GM23338 (cell line): ENCODE results near the gene AIG1. TPM values are rescaled to one million over a fixed set of nuclear protein-coding genes. Genes with fewer than 3 reads are reported as not detected.

ENCODE experiments used
- ATAC-seq: fragments of 200-7000 bp; cut with Tn5 transposase; 3 replicates; pipeline ENCODE4 v1.9.1; 2020
- DNase-seq: peaks from one replicate; pipeline ENCODE4 v3.0.0-alpha.2; 2015; ENCODE audit warnings: low spot score
- H2AFZ ChIP-seq: fragments of 200-600 bp; sonication (generic); 2 replicates; pipeline ENCODE4 v1.8.0; 2016; ENCODE audit warnings: antibody characterized with exemption, mild to moderate bottlenecking, moderate library complexity
- H3F3A ChIP-seq: fragments of 200-600 bp; sonication (generic); replicated peaks from 2 replicates; pipeline ENCODE4 v1.8.0; 2017; ENCODE audit warnings: antibody characterized with exemption, mixed run types, low read depth
- H3K27ac ChIP-seq: fragments of 200-600 bp; sonication (generic); 2 replicates; pipeline ENCODE4 v1.6.1; 2016; ENCODE audit warnings: low read depth
- H3K27me3 ChIP-seq: fragments of 200-600 bp; sonication (generic); 2 replicates; pipeline ENCODE4 v1.8.0; 2016; ENCODE audit warnings: mild to moderate bottlenecking, mixed run types, moderate library complexity; ENCODE audit not compliant: insufficient read depth
- H3K36me3 ChIP-seq: fragments of 200-600 bp; sonication (generic); 2 replicates; pipeline ENCODE4 v1.8.0; 2016; ENCODE audit warnings: mild to moderate bottlenecking; ENCODE audit not compliant: insufficient read depth
- H3K4me1 ChIP-seq: fragments of 200-600 bp; sonication (generic); 2 replicates; pipeline ENCODE4 v1.8.0; 2016; ENCODE audit warnings: mild to moderate bottlenecking, moderate library complexity; ENCODE audit not compliant: insufficient read depth
- H3K4me2 ChIP-seq: fragments of 200-600 bp; sonication (generic); 2 replicates; pipeline ENCODE4 v1.7.1; 2017; ENCODE audit warnings: mixed run types
- H3K4me3 ChIP-seq: fragments of 200-600 bp; sonication (generic); 2 replicates; pipeline ENCODE4 v1.6.1; 2016; ENCODE audit warnings: mixed run types
- H3K79me2 ChIP-seq: fragments of 200-600 bp; sonication (generic); replicated peaks from 2 replicates; pipeline ENCODE4 v1.8.0; 2017; ENCODE audit warnings: mild to moderate bottlenecking; ENCODE audit not compliant: insufficient read depth
- H3K9me2 ChIP-seq: fragments of 200-600 bp; sonication (generic); 2 replicates; pipeline ENCODE4 v1.8.0; 2017; ENCODE audit not compliant: insufficient read depth
- H4K20me1 ChIP-seq: fragments of 200-600 bp; sonication (generic); replicated peaks from 2 replicates; pipeline ENCODE4 v1.8.0; 2017; ENCODE audit warnings: mild to moderate bottlenecking; ENCODE audit not compliant: insufficient read depth
- H3K27ac Mint-ChIP-seq: 2 replicates; pipeline ENCODE4 v1.8.0; 2020; ENCODE audit warnings: inconsistent platforms, mild to moderate bottlenecking, moderate library complexity, mixed read lengths
- H3K27me3 Mint-ChIP-seq: 3 replicates; pipeline ENCODE4 v1.8.0; 2022; ENCODE audit warnings: low read depth, mild to moderate bottlenecking, moderate library complexity, mixed read lengths, inconsistent platforms; ENCODE audit not compliant: insufficient read depth, poor library complexity
- H3K36me3 Mint-ChIP-seq: 3 replicates; pipeline ENCODE4 v1.8.0; 2021; ENCODE audit warnings: low read depth, mild to moderate bottlenecking, inconsistent platforms, moderate library complexity, mixed read lengths
- H3K4me1 Mint-ChIP-seq: 3 replicates; pipeline ENCODE4 v1.8.0; 2020; ENCODE audit warnings: mild to moderate bottlenecking, inconsistent platforms, mixed read lengths
- H3K4me3 Mint-ChIP-seq: 3 replicates; pipeline ENCODE4 v1.8.0; 2021; ENCODE audit warnings: moderate library complexity, mild to moderate bottlenecking, inconsistent platforms, mixed read lengths
- H3K9me3 Mint-ChIP-seq: 3 replicates; pipeline ENCODE4 v1.8.0; 2020; ENCODE audit warnings: moderate library complexity, mild to moderate bottlenecking, inconsistent platforms, mixed read lengths
- JUNB ChIP-seq: IDR thresholded peaks from one replicate; pipeline ENCODE4 v1.6.1; 2016; ENCODE audit warnings: antibody characterized with exemption; ENCODE audit not compliant: unreplicated experiment
- STAT1 ChIP-seq: IDR thresholded peaks from one replicate; pipeline ENCODE4 v1.6.1; 2016; ENCODE audit warnings: antibody characterized with exemption; ENCODE audit not compliant: unreplicated experiment
- polyA plus RNA-seq: library from polyadenylated mRNA; unstranded; fragments of >200 nt; fragmentation: Nextera tagmentation; extraction: Ambion mirVana; gene quantifications from 2 replicates; pipeline ENCODE4 v1.2.1, GENCODE V29; 2016
- total RNA-seq: library from RNA; depleted of rRNA; stranded (reverse); fragments of >200 nt; shearing (Covaris generic); gene quantifications from 2 replicates; pipeline ENCODE4 v1.2.3, GENCODE V29; 2014
- TF ChIP-seq, protein P1 (sequence below), 2 experiments: fragments of 200-600 bp in 1 of 2; sonication (generic) in 1 of 2; conservative IDR thresholded peaks; 2 replicates each; pipeline versions ENCODE4 v1.5.1 to v1.6.1; 2016 to 2017; ENCODE audit warnings: antibody characterized with exemption in 2 of 2, low read depth in 2 of 2, mild to moderate bottlenecking in 2 of 2, moderate library complexity in 1 of 2
- TF ChIP-seq, protein P2 (sequence below): IDR thresholded peaks from one replicate; pipeline ENCODE4 v1.6.1; 2018; ENCODE audit warnings: antibody characterized with exemption; ENCODE audit not compliant: unreplicated experiment
- TF ChIP-seq, protein P3 (sequence below): IDR thresholded peaks from 2 replicates; pipeline ENCODE4 v1.6.1; 2016; ENCODE audit warnings: antibody characterized with exemption

AIG1 gene
- total and polyA plus RNA-seq, 2 experiments from 2014 or later = 65.2 to 88.4 TPM

- Mint-ChIP-seq H3K36me3 (peaks cover 16% of the 10 kb centered on the region; the same call in 2 of the 3 replicates), H3K4me1 (peaks cover 9% of the 10 kb centered on the region), H3K27ac (no peak overlapping the region), H3K9me3 (peaks cover 3% of the 10 kb centered on the region; the same call in 1 of the 3 replicates), H3K27me3 (peaks cover 3% of the 10 kb centered on the region), H3K4me3 (no peak overlapping the region)
- ATAC-seq = no peak
- no peaks in the 10 kb centered on the region for H3K9me2 ChIP-seq
- H3F3A ChIP-seq = no peaks in the 10 kb centered on the region
- H3K27ac ChIP-seq = no peak overlapping the region
- no peaks in the 10 kb centered on the region; the same call in 1 of the 2 replicates for H3K36me3 ChIP-seq
- H4K20me1 ChIP-seq = 0 out of 2 replicates have a peak, but pooled peaks cover 3% of the 10 kb centered on the region
- no peak overlapping the region for H2AFZ ChIP-seq
- H3K4me2 ChIP-seq = no peak overlapping the region
- H3K4me3 ChIP-seq = no peak overlapping the region
- TF ChIP-seq STAT1 (no peak), JUNB (no peak)
- TF ChIP-seq, protein P1, sequence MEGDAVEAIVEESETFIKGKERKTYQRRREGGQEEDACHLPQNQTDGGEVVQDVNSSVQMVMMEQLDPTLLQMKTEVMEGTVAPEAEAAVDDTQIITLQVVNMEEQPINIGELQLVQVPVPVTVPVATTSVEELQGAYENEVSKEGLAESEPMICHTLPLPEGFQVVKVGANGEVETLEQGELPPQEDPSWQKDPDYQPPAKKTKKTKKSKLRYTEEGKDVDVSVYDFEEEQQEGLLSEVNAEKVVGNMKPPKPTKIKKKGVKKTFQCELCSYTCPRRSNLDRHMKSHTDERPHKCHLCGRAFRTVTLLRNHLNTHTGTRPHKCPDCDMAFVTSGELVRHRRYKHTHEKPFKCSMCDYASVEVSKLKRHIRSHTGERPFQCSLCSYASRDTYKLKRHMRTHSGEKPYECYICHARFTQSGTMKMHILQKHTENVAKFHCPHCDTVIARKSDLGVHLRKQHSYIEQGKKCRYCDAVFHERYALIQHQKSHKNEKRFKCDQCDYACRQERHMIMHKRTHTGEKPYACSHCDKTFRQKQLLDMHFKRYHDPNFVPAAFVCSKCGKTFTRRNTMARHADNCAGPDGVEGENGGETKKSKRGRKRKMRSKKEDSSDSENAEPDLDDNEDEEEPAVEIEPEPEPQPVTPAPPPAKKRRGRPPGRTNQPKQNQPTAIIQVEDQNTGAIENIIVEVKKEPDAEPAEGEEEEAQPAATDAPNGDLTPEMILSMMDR (conservative IDR thresholded peaks at IDR 0.05; ENCODE audit: low read depth in 2 of 2) = no peak
- DNase-seq = no peak
- H3K4me1 ChIP-seq = peaks cover 11% of the 10 kb centered on the region; the same call in 1 of the 2 replicates
- H3K79me2 ChIP-seq = peaks cover 17% of the 10 kb centered on the region
- no peaks in the 10 kb centered on the region for H3K27me3 ChIP-seq
Observed at GRCh38 chr6:143074670-143075318, 14.1 kb downstream of the AIG1 start.

DNA sequence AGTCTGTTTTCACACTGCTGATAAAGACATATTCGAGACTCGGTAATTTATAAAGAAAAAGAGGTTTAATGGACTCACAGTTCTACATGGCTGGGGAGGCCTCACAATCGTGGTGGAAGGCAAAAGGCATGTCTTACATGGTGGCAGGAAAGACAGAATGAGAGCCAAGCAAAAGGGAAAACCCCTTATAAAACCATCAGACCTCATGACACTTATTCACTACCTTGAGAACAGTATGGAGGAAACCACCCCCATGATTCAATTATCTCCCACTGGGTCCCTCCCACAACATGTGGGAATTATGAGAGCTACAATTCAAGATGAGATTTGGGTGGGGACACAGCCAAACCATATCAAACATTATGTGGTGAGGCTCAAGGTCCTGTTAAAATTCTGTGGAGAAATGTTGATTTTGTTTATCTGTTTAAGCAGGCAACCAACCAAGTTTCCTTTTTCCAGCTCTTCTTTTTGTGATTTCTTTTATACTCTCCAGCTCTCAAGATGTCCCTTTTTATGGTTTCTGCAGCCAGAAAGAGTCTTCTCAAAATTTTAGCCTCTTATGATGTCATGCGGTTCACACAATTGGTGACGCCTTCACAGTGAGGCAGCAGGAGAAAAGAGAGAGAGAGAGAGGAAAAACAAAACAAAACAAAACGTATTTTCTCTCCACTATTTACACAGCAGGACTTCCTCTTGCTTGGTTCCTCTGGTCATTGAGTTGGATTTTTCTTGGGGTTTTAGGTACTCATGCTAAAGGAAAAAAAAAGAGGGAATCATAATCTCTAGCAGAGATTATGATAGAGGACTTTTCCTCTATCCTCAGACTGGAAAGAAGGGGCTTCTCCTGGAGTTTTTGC is 18.0 kb downstream of the AIG1 start:
- Mint-ChIP-seq H3K4me3 (no peak overlapping the region), H3K27me3 (peaks cover 3% of the 10 kb centered on the region), H3K9me3 (peaks cover 3% of the 10 kb centered on the region; the same call in 1 of the 3 replicates), H3K4me1 (peaks cover 7% of the 10 kb centered on the region), H3K36me3 (peaks cover 16% of the 10 kb centered on the region; the same call in 2 of the 3 replicates), H3K27ac (peak overlapping the region; percentile 38; the same call in 1 of the 2 replicates)
- no peak overlapping the region for H3K4me3 ChIP-seq
- H3K4me2 ChIP-seq = no peak overlapping the region
- H3K36me3 ChIP-seq = no peaks in the 10 kb centered on the region
- H3K27ac ChIP-seq = no peak overlapping the region; the same call in none of the 2 replicates
- H4K20me1 ChIP-seq = 0 out of 2 replicates have a peak, but pooled peaks cover 3% of the 10 kb centered on the region
- no peak overlapping the region for H2AFZ ChIP-seq
- H3K27me3 ChIP-seq = no peaks in the 10 kb centered on the region
- H3K4me1 ChIP-seq = peaks cover 8% of the 10 kb centered on the region; the same call in 1 of the 2 replicates
- H3K79me2 ChIP-seq = no peaks in the 10 kb centered on the region; the same call in none of the 2 replicates
- no peaks in the 10 kb centered on the region for H3K9me2 ChIP-seq
- no peak for ATAC-seq
- H3F3A ChIP-seq = no peaks in the 10 kb centered on the region
- DNase-seq = no peak
- TF ChIP-seq, protein P2, sequence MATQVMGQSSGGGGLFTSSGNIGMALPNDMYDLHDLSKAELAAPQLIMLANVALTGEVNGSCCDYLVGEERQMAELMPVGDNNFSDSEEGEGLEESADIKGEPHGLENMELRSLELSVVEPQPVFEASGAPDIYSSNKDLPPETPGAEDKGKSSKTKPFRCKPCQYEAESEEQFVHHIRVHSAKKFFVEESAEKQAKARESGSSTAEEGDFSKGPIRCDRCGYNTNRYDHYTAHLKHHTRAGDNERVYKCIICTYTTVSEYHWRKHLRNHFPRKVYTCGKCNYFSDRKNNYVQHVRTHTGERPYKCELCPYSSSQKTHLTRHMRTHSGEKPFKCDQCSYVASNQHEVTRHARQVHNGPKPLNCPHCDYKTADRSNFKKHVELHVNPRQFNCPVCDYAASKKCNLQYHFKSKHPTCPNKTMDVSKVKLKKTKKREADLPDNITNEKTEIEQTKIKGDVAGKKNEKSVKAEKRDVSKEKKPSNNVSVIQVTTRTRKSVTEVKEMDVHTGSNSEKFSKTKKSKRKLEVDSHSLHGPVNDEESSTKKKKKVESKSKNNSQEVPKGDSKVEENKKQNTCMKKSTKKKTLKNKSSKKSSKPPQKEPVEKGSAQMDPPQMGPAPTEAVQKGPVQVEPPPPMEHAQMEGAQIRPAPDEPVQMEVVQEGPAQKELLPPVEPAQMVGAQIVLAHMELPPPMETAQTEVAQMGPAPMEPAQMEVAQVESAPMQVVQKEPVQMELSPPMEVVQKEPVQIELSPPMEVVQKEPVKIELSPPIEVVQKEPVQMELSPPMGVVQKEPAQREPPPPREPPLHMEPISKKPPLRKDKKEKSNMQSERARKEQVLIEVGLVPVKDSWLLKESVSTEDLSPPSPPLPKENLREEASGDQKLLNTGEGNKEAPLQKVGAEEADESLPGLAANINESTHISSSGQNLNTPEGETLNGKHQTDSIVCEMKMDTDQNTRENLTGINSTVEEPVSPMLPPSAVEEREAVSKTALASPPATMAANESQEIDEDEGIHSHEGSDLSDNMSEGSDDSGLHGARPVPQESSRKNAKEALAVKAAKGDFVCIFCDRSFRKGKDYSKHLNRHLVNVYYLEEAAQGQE = no peak
- TF ChIP-seq, protein P3, sequence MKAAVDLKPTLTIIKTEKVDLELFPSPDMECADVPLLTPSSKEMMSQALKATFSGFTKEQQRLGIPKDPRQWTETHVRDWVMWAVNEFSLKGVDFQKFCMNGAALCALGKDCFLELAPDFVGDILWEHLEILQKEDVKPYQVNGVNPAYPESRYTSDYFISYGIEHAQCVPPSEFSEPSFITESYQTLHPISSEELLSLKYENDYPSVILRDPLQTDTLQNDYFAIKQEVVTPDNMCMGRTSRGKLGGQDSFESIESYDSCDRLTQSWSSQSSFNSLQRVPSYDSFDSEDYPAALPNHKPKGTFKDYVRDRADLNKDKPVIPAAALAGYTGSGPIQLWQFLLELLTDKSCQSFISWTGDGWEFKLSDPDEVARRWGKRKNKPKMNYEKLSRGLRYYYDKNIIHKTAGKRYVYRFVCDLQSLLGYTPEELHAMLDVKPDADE = no peak
